Measurements from ENCODE around the gene CATSPER3.

The CATSPER3 gene

DNA sequence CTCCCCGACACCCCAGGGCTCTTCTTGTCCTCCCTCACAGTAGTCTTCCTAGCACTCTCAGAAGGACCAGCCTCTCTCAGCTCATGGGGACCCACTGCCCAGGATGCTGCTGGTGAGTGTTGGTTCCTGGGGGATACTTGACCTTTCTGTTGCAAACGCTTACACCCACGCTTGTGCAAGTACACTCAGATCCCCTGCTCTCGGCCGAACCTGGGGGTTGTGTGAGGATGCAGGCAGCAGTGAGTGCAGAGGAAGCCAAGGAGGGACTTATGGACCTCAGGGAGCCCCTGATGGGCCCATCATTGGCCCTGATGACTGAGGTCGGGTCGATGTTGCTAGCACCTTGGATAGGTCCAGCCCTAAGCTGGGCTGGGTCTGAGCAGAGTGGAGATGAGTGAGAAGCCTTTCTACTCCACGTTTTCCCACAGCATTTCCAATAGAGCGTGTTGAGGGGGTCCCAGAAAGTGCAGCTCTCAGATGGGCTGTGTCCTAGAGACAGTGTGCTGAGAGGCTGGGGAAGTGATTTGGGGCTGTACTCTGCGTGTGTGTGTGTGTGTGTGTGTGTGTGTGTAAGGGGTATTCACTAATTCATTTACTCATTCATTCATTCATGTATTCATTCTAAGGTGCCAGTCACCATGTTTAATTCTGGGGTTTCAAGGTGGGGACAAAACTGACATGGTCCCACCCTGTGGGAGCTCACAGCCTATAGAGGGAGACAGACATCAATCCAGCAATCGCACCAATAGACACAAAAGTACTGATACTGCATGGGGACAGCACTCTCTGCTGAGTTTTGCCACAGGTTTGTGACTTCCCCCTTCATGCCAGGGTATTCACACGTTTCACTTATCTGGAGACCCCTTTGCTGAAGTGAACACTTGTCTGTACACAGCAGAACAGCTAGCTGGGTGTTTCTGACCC, 91.6 kb downstream of the CATSPER3 start:
- DNase-seq (ENCODE audit: low spot score in 2 of 2) (no peak), ATAC-seq (replicated peaks; ENCODE audit: extremely low read depth, poor library complexity, severe bottlenecking) (no peak)
- Mint-ChIP-seq H3K36me3 (ENCODE audit: insufficient read depth) (no peaks in the 10 kb centered on the region), H3K4me3 (no peak overlapping the region), H3K27ac (ENCODE audit: low read depth) (no peak overlapping the region), H3K9me3 (no peaks in the 10 kb centered on the region), H3K4me1 (no peaks in the 10 kb centered on the region), H3K27me3 (peaks cover 54% of the 10 kb centered on the region)

DNA sequence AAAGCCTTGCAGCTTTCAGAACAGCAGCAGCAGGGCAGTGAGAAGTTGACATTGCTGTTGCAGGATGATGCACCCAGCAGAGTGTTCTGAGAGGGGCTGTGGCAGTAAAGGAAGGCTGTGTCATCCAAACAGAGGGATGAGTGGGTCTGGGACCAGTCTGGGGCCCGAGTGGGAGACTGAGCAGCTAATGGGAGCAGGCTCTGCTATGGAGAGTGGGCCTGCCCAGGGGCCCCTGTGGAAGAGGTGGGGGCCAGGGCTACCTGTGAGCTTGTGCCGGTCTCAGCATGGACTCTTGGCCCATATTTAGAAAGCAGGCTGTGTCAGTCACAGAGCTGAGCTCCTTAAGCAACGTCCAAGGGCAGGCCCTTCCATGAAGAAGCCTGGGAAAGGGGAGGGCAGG, 92.3 kb downstream of the CATSPER3 start:
- Mint-ChIP-seq H3K9me3 (no peaks in the 10 kb centered on the region), H3K4me3 (no peak overlapping the region), H3K27ac (ENCODE audit: low read depth) (no peak overlapping the region), H3K36me3 (ENCODE audit: insufficient read depth) (no peaks in the 10 kb centered on the region), H3K27me3 (peaks cover 57% of the 10 kb centered on the region), H3K4me1 (no peaks in the 10 kb centered on the region)
- no peak for DNase-seq (ENCODE audit: low spot score in 2 of 2)
- no peak for ATAC-seq (replicated peaks; ENCODE audit: extremely low read depth, poor library complexity, severe bottlenecking)

DNA sequence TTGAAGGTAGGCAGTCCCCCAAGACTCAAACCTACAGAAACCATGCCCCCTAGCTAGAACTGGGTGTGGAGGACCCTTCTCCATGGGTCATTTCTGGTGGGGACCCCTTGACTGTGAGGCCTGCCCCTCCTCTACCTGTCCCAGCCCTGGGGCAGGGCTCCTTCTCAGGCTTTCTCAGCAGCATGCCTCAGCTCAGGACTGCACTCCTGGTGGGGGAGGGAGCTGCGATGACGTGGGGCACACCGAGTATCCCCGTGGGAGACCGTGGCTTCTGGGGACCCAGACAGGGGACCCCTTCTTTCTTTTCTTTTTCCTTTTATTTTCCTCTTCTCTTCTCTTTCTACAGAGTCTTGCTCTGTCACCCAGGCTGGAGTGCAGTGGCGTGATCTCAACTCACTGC, 93.3 kb downstream of the CATSPER3 start:
- no peaks in the 10 kb centered on the region for H3K4me1 Mint-ChIP-seq
- no peaks in the 10 kb centered on the region for H3K9me3 Mint-ChIP-seq
- H3K4me3 Mint-ChIP-seq, result no peak overlapping the region
- ATAC-seq (replicated peaks; ENCODE audit: extremely low read depth, poor library complexity, severe bottlenecking), result no peak
- H3K36me3 Mint-ChIP-seq (ENCODE audit: insufficient read depth), result no peaks in the 10 kb centered on the region
- no peak overlapping the region for H3K27ac Mint-ChIP-seq (ENCODE audit: low read depth)
- peaks cover 65% of the 10 kb centered on the region for H3K27me3 Mint-ChIP-seq
- no peak for DNase-seq (ENCODE audit: low spot score in 2 of 2)
